HCT116 (cell line): ENCODE data around the gene POLR3H. TPM values are rescaled to one million over a fixed set of nuclear protein-coding genes. Genes with fewer than 3 reads are reported as not detected.

ENCODE experiments used
- ATAC-seq: fragments of 200-7000 bp; cut with Tn5 transposase; 2 replicates; pipeline ENCODE4 v1.9.1; 2020; ENCODE audit warnings: mild to moderate bottlenecking, moderate library complexity
- BruUV-seq: library from RNA; stranded (reverse); fragments of 400-500 nt; replicated peaks from 2 replicates; lab custom pipeline; 2021; lab: Mats Ljungman, UMichigan
- CTCF ChIA-PET: fragments of 300-600 bp; sonication (Branson Sonifier 250); formaldehyde crosslinking; loops from one replicate; lab custom pipeline; 2021; ENCODE audit warnings: antibody characterized with exemption; lab: Charles Lee
- POLR2A ChIA-PET: fragments of 300-600, 350-600 bp; sonication (Branson Sonifier 250); formaldehyde crosslinking; loops from one replicate; lab custom pipeline; 2021; ENCODE audit warnings: antibody characterized with exemption; lab: Charles Lee
- RAD21 ChIA-PET, 2 experiments: fragments of 300-600 bp; sonication (Branson Sonifier 250); formaldehyde crosslinking; loops; one replicate each; lab custom pipeline; 2023; ENCODE audit warnings: low total read pairs in 2 of 2; ENCODE audit not compliant: uncharacterized antibody in 2 of 2, unreplicated experiment in 2 of 2, low non-redundant PET in 1 of 2; lab: Charles Lee
- DNase-seq: peaks from one replicate; pipeline ENCODE4 v3.0.0-alpha.2; 2010; ENCODE audit warnings: low read depth, low spot score
- H2AFZ ChIP-seq: fragments of 200-600 bp; shearing (Covaris generic), sonication (generic); 2 replicates; pipeline ENCODE4 v1.6.1; 2017; ENCODE audit warnings: low read depth, mixed run types, mixed read lengths, antibody characterized with exemption, low read length; ENCODE audit not compliant: poor library complexity, severe bottlenecking
- H3K27ac ChIP-seq: 2 replicates; pipeline ENCODE4 v1.5.1; 2012; ENCODE audit warnings: low read depth, low read length
- H3K27me3 ChIP-seq: fragments of 200-600 bp; sonication (generic); 2 replicates; pipeline ENCODE4 v1.6.1; 2016; ENCODE audit warnings: mixed run types, low read length, mixed read lengths; ENCODE audit not compliant: insufficient read depth
- H3K36me3 ChIP-seq, 2 experiments: fragments of 200-500 bp in 1 of 2; fragments of 200-600 bp in 1 of 2; sonication (Bioruptor generic) in 1 of 2; sonication (generic) in 1 of 2; 2 replicates each; pipeline versions ENCODE4 v1.5.1 to v1.6.1; 2014 to 2016; ENCODE audit warnings: low read length in 2 of 2, inconsistent platforms in 1 of 2, mixed read lengths in 1 of 2, mixed run types in 1 of 2; ENCODE audit not compliant: insufficient read depth in 2 of 2, control insufficient read depth in 1 of 2
- H3K4me1 ChIP-seq, 2 experiments: fragments of 200-600 bp in 1 of 2; sonication (generic) in 1 of 2; 2 replicates each; pipeline versions ENCODE4 v1.5.1 to v1.6.1; 2012 to 2017; ENCODE audit warnings: low read length in 2 of 2, inconsistent platforms in 1 of 2, mild to moderate bottlenecking in 1 of 2, mixed read lengths in 1 of 2, mixed run types in 1 of 2, moderate library complexity in 1 of 2; ENCODE audit not compliant: insufficient read depth in 2 of 2, control insufficient read depth in 1 of 2
- H3K4me2 ChIP-seq: fragments of 200-600 bp; sonication (generic); 2 replicates; pipeline ENCODE4 v1.6.1; 2017; ENCODE audit warnings: mixed run types, low read length, mixed read lengths
- H3K4me3 ChIP-seq, 2 experiments: fragments of 200-600 bp in 1 of 2; sonication (generic) in 1 of 2; replicated peaks in 1 of 2; 2 replicates each; pipeline ENCODE4 v1.5.1; 2011 to 2016; ENCODE audit warnings: low read length in 2 of 2, control low read depth in 1 of 2, low read depth in 1 of 2, mild to moderate bottlenecking in 1 of 2, mixed read lengths in 1 of 2, mixed run types in 1 of 2
- H3K79me2 ChIP-seq: fragments of 200-600 bp; sonication (generic); 2 replicates; pipeline ENCODE4 v1.6.1; 2017; ENCODE audit warnings: mild to moderate bottlenecking, mixed run types, low read length, moderate library complexity, mixed read lengths; ENCODE audit not compliant: insufficient read depth
- H3K9ac ChIP-seq: fragments of 200-600 bp; sonication (generic); 2 replicates; pipeline ENCODE4 v1.6.1; 2016; ENCODE audit warnings: low read length, mixed read lengths
- H3K9me2 ChIP-seq: fragments of 200-600 bp; sonication (generic), shearing (Covaris generic); 2 replicates; pipeline ENCODE4 v1.6.1; 2017; ENCODE audit warnings: mixed run types, mild to moderate bottlenecking, moderate library complexity; ENCODE audit not compliant: insufficient read depth
- H3K9me3 ChIP-seq, 2 experiments: fragments of 200-500 bp in 1 of 2; fragments of 200-600 bp in 1 of 2; sonication (Bioruptor generic) in 1 of 2; sonication (generic) in 1 of 2; 2 replicates each; pipeline ENCODE4 v1.6.1; 2014 to 2017; ENCODE audit warnings: low read length in 2 of 2, mixed read lengths in 2 of 2, inconsistent platforms in 1 of 2, low read depth in 1 of 2, mild to moderate bottlenecking in 1 of 2, mixed run types in 1 of 2, moderate library complexity in 1 of 2; ENCODE audit not compliant: control insufficient read depth in 1 of 2, insufficient read depth in 1 of 2
- H4K20me1 ChIP-seq: fragments of 200-600 bp; sonication (generic), shearing (Covaris generic); 2 replicates; pipeline ENCODE4 v1.6.1; 2017; ENCODE audit warnings: mixed run types, mild to moderate bottlenecking, moderate library complexity; ENCODE audit not compliant: insufficient read depth
- CEBPB ChIP-seq: IDR thresholded peaks from 2 replicates; pipeline ENCODE4 v1.6.1; 2012; ENCODE audit warnings: low read depth
- intact Hi-C: fragments of 100-400 bp; cut with micrococcal nuclease; formaldehyde crosslinking; loops from 2 replicates; pipeline ENCODE4 v1.10.0; 2022
- total RNA-seq: library from RNA; stranded (reverse); gene quantifications from one replicate; pipeline ENCODE4 v1.2.1, GENCODE V29; 2021; ENCODE audit not compliant: unreplicated experiment
- TF ChIP-seq, protein P1 (sequence below): IDR thresholded peaks from 2 replicates; pipeline ENCODE4 v1.6.1; 2011; ENCODE audit warnings: mild to moderate bottlenecking, low read length, moderate library complexity; ENCODE audit not compliant: insufficient replicate concordance; ENCODE audit errors: extremely low read depth
- TF ChIP-seq, protein P2 (sequence below): IDR thresholded peaks from 2 replicates; pipeline ENCODE4 v1.6.1; 2012; ENCODE audit warnings: low read depth

POLR3H gene
- total RNA-seq, 1 experiment from 2014 or later = 62.1 TPM

DNA sequence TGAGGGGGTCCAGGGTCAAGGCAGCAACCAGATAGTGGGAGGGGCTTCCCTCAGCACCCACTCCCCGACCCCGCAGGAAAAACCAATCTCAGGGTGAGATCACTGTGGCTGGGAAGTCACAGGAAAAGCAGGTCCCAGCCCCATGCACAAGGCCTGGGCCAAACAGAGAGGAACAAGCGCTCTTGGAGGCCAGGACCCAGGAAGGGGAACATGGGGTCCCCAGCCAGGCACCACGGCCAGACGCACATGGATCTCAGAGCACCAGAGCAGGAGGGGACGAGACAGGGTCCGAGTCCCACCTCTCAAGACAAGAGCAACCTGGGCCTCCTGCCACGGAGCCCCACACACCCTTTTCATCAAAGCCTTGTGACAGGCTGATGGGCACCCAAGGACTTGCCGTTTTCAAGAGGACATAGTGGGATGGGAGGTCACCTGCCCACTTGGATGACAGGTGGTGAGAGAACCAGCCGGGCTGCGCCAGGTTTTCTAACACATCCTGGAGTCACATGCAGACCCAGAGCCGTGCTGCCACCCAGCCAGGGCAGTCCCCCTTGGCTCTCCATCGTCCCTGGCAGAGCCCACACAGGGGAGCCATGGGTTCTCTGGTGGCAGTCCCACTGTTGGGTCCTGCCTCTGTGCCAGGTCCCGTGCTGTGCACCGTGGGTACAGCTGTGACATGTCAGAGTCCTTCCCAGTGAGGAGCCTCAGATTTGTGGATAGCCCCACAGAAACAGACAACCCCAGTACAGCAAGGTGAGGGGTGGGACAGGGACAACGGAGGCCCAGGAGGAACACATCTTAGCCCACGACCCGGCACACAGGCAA lies 13.2 kb downstream of the POLR3H start:
- no peak for ATAC-seq
- Histone ChIP-seq H3K4me2 (no peak overlapping the region), H3K79me2 (peaks cover 51% of the 10 kb centered on the region)
- intact Hi-C loops = no loop called here
- no TSS peak for BruUV-seq
- TF ChIP-seq, protein P1, sequence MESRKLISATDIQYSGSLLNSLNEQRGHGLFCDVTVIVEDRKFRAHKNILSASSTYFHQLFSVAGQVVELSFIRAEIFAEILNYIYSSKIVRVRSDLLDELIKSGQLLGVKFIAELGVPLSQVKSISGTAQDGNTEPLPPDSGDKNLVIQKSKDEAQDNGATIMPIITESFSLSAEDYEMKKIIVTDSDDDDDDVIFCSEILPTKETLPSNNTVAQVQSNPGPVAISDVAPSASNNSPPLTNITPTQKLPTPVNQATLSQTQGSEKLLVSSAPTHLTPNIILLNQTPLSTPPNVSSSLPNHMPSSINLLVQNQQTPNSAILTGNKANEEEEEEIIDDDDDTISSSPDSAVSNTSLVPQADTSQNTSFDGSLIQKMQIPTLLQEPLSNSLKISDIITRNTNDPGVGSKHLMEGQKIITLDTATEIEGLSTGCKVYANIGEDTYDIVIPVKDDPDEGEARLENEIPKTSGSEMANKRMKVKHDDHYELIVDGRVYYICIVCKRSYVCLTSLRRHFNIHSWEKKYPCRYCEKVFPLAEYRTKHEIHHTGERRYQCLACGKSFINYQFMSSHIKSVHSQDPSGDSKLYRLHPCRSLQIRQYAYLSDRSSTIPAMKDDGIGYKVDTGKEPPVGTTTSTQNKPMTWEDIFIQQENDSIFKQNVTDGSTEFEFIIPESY = no peak
- TF ChIP-seq, protein P2, sequence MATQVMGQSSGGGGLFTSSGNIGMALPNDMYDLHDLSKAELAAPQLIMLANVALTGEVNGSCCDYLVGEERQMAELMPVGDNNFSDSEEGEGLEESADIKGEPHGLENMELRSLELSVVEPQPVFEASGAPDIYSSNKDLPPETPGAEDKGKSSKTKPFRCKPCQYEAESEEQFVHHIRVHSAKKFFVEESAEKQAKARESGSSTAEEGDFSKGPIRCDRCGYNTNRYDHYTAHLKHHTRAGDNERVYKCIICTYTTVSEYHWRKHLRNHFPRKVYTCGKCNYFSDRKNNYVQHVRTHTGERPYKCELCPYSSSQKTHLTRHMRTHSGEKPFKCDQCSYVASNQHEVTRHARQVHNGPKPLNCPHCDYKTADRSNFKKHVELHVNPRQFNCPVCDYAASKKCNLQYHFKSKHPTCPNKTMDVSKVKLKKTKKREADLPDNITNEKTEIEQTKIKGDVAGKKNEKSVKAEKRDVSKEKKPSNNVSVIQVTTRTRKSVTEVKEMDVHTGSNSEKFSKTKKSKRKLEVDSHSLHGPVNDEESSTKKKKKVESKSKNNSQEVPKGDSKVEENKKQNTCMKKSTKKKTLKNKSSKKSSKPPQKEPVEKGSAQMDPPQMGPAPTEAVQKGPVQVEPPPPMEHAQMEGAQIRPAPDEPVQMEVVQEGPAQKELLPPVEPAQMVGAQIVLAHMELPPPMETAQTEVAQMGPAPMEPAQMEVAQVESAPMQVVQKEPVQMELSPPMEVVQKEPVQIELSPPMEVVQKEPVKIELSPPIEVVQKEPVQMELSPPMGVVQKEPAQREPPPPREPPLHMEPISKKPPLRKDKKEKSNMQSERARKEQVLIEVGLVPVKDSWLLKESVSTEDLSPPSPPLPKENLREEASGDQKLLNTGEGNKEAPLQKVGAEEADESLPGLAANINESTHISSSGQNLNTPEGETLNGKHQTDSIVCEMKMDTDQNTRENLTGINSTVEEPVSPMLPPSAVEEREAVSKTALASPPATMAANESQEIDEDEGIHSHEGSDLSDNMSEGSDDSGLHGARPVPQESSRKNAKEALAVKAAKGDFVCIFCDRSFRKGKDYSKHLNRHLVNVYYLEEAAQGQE = no peak
- no peak for TF ChIP-seq CEBPB
- TF ChIP-seq, all 23 proteins: peak for 0
- no peaks in the 10 kb centered on the region for H3K4me1 ChIP-seq
- H3K9me2 ChIP-seq = no peaks in the 10 kb centered on the region
- ChIA-PET CTCF (interaction anchor here (1.3 kb wide), 1 partner anchor 66 kb away, joined by 3 read pairs; no protein-coding TSS in a partner anchor), RAD21 (no interaction called here), POLR2A (interaction anchor here (0.6 kb wide), 1 partner anchor 35 kb away, joined by 3 read pairs; no protein-coding TSS in a partner anchor)
- no peak overlapping the region for H3K9ac ChIP-seq
- H3K27ac ChIP-seq = no peak overlapping the region
- H3K27me3 ChIP-seq = no peaks in the 10 kb centered on the region
- H3K36me3 ChIP-seq = peaks cover 47 to 68% of the 10 kb centered on the region in 2 experiments; a peak in 3 of 4 replicates
- no peak overlapping the region for H2AFZ ChIP-seq
- peaks cover 8% of the 10 kb centered on the region; the same call in 1 of the 2 replicates for H4K20me1 ChIP-seq
- H3K4me3 ChIP-seq = no peak overlapping the region
- no peaks in the 10 kb centered on the region for H3K9me3 ChIP-seq
- no peak for DNase-seq
